ENCODE measurements around the gene KANK2. TPM values are rescaled to one million over a fixed set of nuclear protein-coding genes. Genes with fewer than 3 reads are reported as not detected.

The KANK2 gene
- total and polyA plus RNA-seq, 2 of the 4 experiments (the other 2 are of a cell fraction), result 104 to 176 TPM

- no peak overlapping the region for H2BK120ac ChIP-seq (ENCODE audit: low read depth, low read length)
- ChIA-PET CTCF (interaction anchor here (0.7 kb wide), 1 partner anchor 12 kb away, joined by 3 read pairs; no protein-coding TSS in a partner anchor), POLR2A (ENCODE audit: unreplicated experiment) (no interaction called here)
- DNase-seq (no peak), ATAC-seq (ENCODE audit: low read depth) (no peak)
- in situ Hi-C loops (cut with MboI; ENCODE audit: low sequenced_read_pairs), result no loop called here
- no peak overlapping the region for H2AFZ ChIP-seq (replicated peaks; ENCODE audit: low read length, poor library complexity)
- no peak overlapping the region for H2BK20ac ChIP-seq (ENCODE audit: low read depth, low read length)
- H2BK5ac ChIP-seq (ENCODE audit: low read depth, low read length, poor library complexity, severe bottlenecking), result no peak overlapping the region
- no peak overlapping the region for H3K14ac ChIP-seq (replicated peaks; ENCODE audit: low read depth, low read length)
- H3K79me1 ChIP-seq (ENCODE audit: low read depth in 1 of 2, low read length in 2 of 2), result peaks cover 22 to 64% of the 10 kb centered on the region in 2 experiments
- H3K4me2 ChIP-seq (ENCODE audit: low read depth, low read length), result no peak overlapping the region
- H4K5ac ChIP-seq (ENCODE audit: low read depth, low read length), result no peak overlapping the region
- no peak overlapping the region for H2AK9ac ChIP-seq (replicated peaks; ENCODE audit: low read depth, low read length, poor library complexity)
- peaks cover 6% of the 10 kb centered on the region for H3K4me1 ChIP-seq (ENCODE audit: control insufficient read depth, insufficient read depth, low read length)
- no peak overlapping the region for H3K23ac ChIP-seq (ENCODE audit: low read depth, low read length)
- no peak overlapping the region for H4K91ac ChIP-seq (ENCODE audit: insufficient read depth, low read depth, low read length)
- peaks cover 80% of the 10 kb centered on the region for H3K36me3 ChIP-seq (ENCODE audit: control insufficient read depth, insufficient read depth, low read length)
- no CpG with 5 or more reads among the region's 5 CpGs for WGBS, 2 experiments (ENCODE audit: extremely low coverage in 2 of 2, insufficient read length in 1 of 2)
- H3K56ac ChIP-seq (ENCODE audit: extremely low read depth, insufficient read depth, low read length), result no peak overlapping the region
- BruUV-seq (replicated peaks), result no TSS peak
- no peak overlapping the region for H4K8ac ChIP-seq (ENCODE audit: low read depth in 2 of 2, low read length in 2 of 2)
- no peak overlapping the region for H2AK5ac ChIP-seq (ENCODE audit: low read depth, low read length)
- H3K9ac ChIP-seq (ENCODE audit: low read depth, low read length), result no peak overlapping the region
- no peaks in the 10 kb centered on the region; the same call in none of the 2 replicates for H4K20me1 ChIP-seq (ENCODE audit: insufficient read depth, low read length)
- H3K4ac ChIP-seq (ENCODE audit: low read depth, low read length), result no peak overlapping the region
- H2BK15ac ChIP-seq (ENCODE audit: low read depth, low read length), result no peak overlapping the region
- TF ChIP-seq, protein P1, sequence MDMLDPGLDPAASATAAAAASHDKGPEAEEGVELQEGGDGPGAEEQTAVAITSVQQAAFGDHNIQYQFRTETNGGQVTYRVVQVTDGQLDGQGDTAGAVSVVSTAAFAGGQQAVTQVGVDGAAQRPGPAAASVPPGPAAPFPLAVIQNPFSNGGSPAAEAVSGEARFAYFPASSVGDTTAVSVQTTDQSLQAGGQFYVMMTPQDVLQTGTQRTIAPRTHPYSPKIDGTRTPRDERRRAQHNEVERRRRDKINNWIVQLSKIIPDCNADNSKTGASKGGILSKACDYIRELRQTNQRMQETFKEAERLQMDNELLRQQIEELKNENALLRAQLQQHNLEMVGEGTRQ (IDR thresholded peaks at IDR 0.05; ENCODE audit: low read depth, low read length), result no peak
- no peak for TF ChIP-seq FOS (IDR thresholded peaks at IDR 0.05; ENCODE audit: low read depth, low read length)
- no peak for TF ChIP-seq CHD1 (IDR thresholded peaks at IDR 0.05; ENCODE audit: low read depth, low read length)
- TF ChIP-seq CEBPB (IDR thresholded peaks at IDR 0.05; ENCODE audit: low read depth, low read length), result no peak
- TF ChIP-seq NFE2L2 (IDR thresholded peaks at IDR 0.05; ENCODE audit: low read depth, low read length), result no peak
- TF ChIP-seq SMC3 (IDR thresholded peaks at IDR 0.05; ENCODE audit: low read depth, low read length), result no peak
- TF ChIP-seq BHLHE40 (IDR thresholded peaks at IDR 0.05; ENCODE audit: low read depth, low read length), result no peak
- TF ChIP-seq RAD21 (IDR thresholded peaks at IDR 0.05; ENCODE audit: low read length), result no peak
- TF ChIP-seq RCOR1 (IDR thresholded peaks at IDR 0.05; ENCODE audit: insufficient replicate concordance, low read length), result no peak
- no peak overlapping the region for H3K18ac ChIP-seq (ENCODE audit: low read depth, low read length)
- H3K9me1 ChIP-seq (ENCODE audit: insufficient read depth, low read length), result peaks cover 14% of the 10 kb centered on the region
- no peak overlapping the region for H3K4me3 ChIP-seq (ENCODE audit: insufficient read depth, low read depth, low read length)
- dilution Hi-C loops (cut with HindIII; ENCODE audit: low sequenced_read_pairs, unreplicated experiment), result no loop called here
- no peak overlapping the region for H3K27ac ChIP-seq (ENCODE audit: insufficient read depth, low read length)
- H3K27me3 ChIP-seq (ENCODE audit: control insufficient read depth, insufficient read depth, low read length), result no peaks in the 10 kb centered on the region
- intact Hi-C loops (cut with micrococcal nuclease), result no loop called here
- no peaks in the 10 kb centered on the region for H3K9me3 ChIP-seq (ENCODE audit: control insufficient read depth, insufficient read depth, low read length)
Measured at GRCh38 chr19:11171144-11171543, 26.2 kb downstream of the KANK2 start.

Measured in IMR-90 (cell line).